ENCODE data around the gene TMEM131L.
"Not testable (repeated sequence)": the region's sequence is repeated elsewhere in the genome, so short reads cannot be mapped to it uniquely, and the experiment has no call there.

The TMEM131L gene, protein sequence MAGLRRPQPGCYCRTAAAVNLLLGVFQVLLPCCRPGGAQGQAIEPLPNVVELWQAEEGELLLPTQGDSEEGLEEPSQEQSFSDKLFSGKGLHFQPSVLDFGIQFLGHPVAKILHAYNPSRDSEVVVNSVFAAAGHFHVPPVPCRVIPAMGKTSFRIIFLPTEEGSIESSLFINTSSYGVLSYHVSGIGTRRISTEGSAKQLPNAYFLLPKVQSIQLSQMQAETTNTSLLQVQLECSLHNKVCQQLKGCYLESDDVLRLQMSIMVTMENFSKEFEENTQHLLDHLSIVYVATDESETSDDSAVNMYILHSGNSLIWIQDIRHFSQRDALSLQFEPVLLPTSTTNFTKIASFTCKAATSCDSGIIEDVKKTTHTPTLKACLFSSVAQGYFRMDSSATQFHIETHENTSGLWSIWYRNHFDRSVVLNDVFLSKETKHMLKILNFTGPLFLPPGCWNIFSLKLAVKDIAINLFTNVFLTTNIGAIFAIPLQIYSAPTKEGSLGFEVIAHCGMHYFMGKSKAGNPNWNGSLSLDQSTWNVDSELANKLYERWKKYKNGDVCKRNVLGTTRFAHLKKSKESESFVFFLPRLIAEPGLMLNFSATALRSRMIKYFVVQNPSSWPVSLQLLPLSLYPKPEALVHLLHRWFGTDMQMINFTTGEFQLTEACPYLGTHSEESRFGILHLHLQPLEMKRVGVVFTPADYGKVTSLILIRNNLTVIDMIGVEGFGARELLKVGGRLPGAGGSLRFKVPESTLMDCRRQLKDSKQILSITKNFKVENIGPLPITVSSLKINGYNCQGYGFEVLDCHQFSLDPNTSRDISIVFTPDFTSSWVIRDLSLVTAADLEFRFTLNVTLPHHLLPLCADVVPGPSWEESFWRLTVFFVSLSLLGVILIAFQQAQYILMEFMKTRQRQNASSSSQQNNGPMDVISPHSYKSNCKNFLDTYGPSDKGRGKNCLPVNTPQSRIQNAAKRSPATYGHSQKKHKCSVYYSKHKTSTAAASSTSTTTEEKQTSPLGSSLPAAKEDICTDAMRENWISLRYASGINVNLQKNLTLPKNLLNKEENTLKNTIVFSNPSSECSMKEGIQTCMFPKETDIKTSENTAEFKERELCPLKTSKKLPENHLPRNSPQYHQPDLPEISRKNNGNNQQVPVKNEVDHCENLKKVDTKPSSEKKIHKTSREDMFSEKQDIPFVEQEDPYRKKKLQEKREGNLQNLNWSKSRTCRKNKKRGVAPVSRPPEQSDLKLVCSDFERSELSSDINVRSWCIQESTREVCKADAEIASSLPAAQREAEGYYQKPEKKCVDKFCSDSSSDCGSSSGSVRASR (N-terminal part only)

GRCh38 chr4:153466081-153466948, at the start of gene TMEM131L:
TSS of gene TMEM131L (plus strand) at chr4:153466360. CDS start at chr4:153466398, 38 bp downstream.
- peak; percentile 56 for DNase-seq (ENCODE audit: low read depth)

- not testable (repeated sequence) for DNase-seq (ENCODE audit: low read depth)
Observed at GRCh38 chr4:153416456-153416855, 49.7 kb upstream of the TMEM131L start.

GRCh38 chr4:153418121-153418520, 48.0 kb upstream of the TMEM131L start:
- DNase-seq (ENCODE audit: low read depth), result no peak

DNA sequence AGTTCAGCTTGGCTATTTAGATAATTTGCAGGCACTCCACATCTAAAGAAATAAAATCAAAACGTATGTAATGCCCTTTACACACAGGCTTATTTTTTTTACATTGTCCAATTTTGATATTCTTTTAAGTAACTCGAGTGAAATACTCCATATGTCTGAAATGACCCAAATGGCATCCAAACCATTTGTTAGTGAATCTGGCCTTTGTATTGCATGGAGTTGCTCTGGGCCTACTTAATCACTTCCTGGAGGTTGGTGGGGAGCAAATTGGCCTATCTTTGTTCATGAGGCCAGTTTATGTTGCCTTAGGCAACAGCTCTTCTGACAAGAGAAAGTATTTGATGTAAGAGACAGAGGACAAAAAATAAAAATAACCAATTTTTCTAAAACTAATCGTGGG, 47.6 kb upstream of the TMEM131L start:
- DNase-seq (ENCODE audit: low read depth), result no peak

DNA sequence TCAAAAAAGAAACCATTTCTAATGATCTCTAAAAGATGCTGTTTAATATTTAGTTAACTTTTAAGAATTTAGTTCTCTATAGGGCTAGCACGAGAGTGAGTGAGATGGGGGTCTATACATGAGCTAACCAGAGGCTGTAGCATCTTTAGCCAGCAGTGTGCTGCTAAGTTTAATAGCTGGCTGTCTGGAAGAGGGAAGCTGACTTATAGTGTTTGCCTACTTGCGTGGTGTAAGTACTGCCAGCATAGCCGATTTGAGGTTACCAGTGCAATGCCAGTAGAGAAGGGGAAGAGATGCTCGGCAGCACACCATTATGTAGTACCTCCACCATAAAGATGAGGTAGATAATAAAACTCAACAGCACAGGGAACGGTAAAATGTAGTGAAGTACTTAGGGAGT, 47.1 kb upstream of the TMEM131L start:
- no peak for DNase-seq (ENCODE audit: low read depth)

- DNase-seq (ENCODE audit: low read depth), result no peak
Observed at GRCh38 chr4:153419673-153420278, 46.4 kb upstream of the TMEM131L start.

DNA sequence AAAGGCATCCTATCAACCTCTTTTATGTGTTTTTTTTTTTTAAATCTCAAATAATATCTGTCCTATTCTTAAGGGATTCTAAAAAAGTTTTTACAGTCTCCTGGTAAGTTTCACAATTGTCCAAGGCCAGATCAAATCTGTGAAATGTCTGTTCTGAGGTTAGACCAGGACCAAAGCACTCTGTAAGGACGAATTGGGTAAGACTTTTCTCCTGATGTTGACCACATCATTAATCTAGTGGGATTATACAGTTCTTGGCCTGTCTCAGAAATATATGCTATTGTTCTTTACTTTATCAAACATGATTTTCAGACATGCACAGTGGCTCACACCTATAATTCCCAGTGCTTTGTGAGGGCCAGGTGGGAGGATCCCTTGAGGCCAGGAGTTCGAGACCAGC, 45.8 kb upstream of the TMEM131L start:
- DNase-seq (ENCODE audit: low read depth), result no peak

GRCh38 chr4:153421941-153422340, 44.2 kb upstream of the TMEM131L start:
- DNase-seq (ENCODE audit: low read depth), result no peak

DNA sequence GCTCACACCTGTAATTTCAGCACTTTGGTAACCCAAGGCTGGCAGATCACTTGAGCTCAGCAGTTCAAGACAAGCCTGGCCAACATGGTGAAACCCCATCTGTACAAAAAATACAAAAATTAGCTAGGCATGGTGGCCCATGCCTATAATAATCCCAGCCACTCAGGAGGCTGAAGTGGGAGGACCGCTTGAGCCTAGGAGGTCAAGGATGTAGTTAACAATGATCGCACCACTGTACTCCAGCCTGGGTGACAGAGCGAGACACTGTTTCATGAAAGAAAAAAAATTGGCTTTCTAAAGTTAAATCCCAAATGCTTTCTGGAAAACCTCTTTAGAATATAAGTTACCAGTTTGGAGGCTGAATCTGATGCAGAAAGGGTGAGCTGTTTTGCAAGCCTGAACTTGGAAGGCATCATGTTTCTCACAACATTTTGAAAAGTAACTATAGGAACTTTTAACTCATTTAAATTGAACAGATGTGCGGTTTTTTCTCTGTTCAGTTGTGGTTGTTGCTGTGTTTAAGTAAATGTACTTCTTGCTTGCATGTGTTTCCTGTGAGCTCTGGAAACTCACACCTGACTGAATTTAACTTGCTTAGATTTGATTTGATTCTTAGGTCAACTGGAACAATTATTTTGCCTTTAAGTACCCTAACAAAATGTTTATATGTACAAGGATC, 39.8 kb upstream of the TMEM131L start:
- DNase-seq (ENCODE audit: low read depth), result no peak

- no peak for DNase-seq (ENCODE audit: low read depth)
Observed at GRCh38 chr4:153427363-153428071, 38.6 kb upstream of the TMEM131L start.

DNA sequence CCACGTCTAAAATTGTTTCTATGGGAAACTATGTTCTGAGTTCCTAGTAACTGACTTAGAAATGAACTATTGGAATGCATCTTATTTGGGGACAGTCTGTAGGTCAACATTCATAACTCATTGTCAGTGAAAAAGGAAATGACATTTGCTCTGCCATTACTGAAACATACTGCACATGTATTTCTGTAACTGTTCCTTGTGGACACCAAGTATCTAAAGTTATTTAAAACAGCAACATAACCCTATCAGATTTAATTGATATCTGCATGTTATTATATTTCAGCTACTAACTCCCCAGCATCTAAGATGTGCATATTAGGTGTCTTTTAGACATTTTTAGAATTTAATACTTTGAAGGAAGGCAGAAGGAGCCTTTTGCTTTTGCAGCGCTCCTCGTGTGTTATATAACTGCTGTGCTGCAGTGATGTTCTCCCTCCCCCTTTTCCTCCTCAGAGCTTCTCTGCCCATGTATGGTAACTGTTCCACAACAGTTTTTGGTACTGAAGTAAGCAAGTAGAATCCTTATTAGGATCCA, 37.2 kb upstream of the TMEM131L start:
- DNase-seq (ENCODE audit: low read depth), result no peak

DNA sequence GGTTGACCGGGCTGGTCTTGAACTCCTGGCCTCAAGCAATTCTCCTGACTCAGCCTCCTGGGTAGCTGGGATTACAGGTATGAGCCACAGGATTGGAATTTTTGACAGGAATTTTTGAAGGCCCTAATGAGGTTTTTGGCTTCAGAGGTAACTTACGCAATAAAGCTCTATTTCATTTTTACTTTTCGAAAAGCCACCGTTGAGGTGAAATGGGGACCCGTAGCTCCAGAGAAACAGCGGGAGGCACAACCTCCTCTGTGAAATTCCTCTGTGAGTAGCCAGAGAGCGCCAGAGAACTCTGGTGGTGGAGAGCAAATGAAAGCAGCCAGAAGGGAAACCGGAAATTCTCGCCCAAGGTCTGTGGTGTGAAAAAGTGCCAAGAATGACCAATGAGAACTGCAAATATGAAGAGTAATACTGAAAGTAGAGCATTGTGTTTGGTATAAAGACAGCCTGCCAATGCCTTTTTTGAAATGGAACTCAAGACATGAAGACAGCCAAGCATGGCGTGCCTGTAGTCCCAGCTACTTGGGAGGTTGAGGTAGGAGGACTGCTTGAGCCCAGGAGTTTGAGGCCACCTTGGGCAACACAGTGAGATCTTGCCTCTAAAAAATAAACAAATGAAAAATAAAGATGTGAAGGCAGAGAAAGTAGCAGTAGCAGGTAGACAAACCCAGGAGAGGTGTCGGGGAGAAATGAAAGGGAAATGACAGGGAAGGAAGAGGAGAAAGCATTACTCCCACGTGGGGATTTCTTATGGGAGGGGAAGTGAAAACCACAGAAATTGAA, 33.0 kb upstream of the TMEM131L start:
- peak; percentile 31 for DNase-seq (ENCODE audit: low read depth)

GRCh38 chr4:153433754-153434105, 32.4 kb upstream of the TMEM131L start:
- no peak for DNase-seq (ENCODE audit: low read depth)

DNA sequence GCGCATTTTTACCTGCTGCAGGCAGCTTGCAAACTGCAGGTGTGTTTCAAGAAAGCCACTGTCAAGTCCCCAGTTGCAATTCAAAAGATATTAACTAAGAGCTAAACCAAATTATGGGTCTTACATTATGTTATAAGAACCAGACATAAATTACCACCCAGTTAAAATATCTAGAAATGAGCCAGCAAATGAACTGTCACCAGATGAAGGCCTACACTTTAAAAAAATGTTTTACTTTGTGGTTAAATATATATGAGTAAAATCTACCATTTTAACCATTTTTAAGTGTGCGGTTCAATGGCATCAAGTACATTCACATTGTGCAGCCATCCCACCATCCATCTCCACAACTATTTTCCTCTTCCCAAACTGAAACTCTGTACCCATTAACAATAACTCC, 32.0 kb upstream of the TMEM131L start:
- DNase-seq (ENCODE audit: low read depth), result no peak

DNA sequence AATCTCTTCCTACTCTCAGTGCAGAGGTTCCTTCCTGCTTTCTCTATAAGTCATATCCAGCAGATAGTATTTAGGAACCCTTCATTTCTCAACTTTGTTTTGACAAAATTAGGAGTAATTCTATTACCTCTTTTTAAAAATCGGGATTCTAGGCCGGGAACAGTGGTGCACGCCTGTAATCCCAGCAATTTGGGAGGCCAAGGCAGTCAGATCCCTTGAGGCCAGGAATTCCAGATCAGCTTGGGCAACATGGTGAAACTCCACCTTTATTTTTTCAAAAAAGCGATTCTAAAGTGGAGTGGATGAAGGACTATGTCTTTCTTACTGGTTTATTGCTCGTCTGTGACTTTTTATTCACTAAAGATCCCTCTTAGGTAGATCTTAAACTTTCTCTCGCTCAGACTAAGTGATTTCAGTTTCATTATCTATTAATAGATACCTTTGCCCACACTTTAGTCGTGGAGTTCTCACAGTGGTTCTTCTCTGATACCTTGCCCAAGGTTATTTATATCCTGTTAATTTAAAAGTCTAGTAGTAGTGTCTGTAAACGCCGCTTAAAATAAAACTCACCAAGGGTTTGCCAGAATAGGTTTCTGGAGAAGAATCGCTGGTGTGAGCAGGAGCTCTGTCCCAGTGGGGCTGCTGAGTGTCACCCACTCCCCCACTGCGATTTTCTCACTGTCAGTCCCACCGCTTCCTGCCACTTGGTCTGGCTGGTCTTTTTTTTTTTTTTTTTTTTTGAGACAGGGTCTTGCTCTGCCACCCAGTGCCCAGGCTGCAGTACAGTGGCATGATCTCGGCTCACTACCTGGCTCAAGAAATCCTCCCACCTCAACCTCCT, 27.0 kb upstream of the TMEM131L start:
- DNase-seq (ENCODE audit: low read depth), result peak; percentile 18

DNA sequence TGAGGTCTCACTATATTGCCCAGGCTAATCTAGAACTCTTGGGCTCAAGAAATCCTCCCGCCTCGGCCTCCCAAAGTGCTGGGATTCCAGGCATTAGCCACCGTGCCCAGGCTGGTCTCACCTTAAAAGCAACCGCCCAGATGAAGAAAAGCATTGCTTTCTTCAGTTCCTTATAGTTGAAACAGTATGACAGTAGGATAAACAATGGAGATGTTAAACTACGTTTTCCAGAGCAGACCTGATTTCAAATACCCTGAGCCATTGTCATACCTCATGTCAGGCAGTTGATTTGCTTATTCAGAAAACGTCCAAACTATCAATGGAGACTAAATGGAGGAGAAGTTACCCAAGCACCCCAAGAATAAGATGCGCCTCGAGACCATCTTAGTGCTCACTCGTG, 26.3 kb upstream of the TMEM131L start:
- no peak for DNase-seq (ENCODE audit: low read depth)

- DNase-seq (ENCODE audit: low read depth), result no peak
Observed at GRCh38 chr4:153440475-153440874, 25.7 kb upstream of the TMEM131L start.

Data from stimulated activated CD8-positive, alpha-beta memory T cell treated with anti-CD3 and anti-CD28 coated beads, Interleukin-12 subunit alpha, Interleukin-12 subunit beta, amount 100 ng/mL, for 4 hours (primary cell).